K562 (cell line): ENCODE measurements around the gene ABI3BP. TPM values are rescaled to one million over a fixed set of nuclear protein-coding genes. Genes with fewer than 3 reads are reported as not detected.

ENCODE experiments used
- ATAC-seq: fragments of 200-7000 bp; cut with Tn5 transposase; 3 replicates; pipeline ENCODE4 v1.9.1; 2020; ENCODE audit warnings: moderate library complexity
- BruUV-seq: library from RNA; stranded (reverse); fragments of 400-500 nt; replicated peaks from 2 replicates; lab custom pipeline; 2021; lab: Mats Ljungman, UMichigan
- CTCF ChIA-PET: fragments of 300-600 bp; formaldehyde crosslinking; extraction: SDS; loops from one replicate; lab custom pipeline; 2021; ENCODE audit warnings: low intra/inter-chr PET ratio; lab: Yijun Ruan, JAX
- POLR2A ChIA-PET: fragments of 300-600, 350-650 bp; sonication (Branson Sonifier 250); formaldehyde crosslinking; extraction: SDS; loops from one replicate; lab custom pipeline; 2021; ENCODE audit warnings: antibody characterized with exemption, inconsistent platforms; lab: Yijun Ruan, JAX
- DNase-seq, 4 experiments: peaks; one replicate each; pipeline versions ENCODE4 v3.0.0 to v3.0.0-alpha.2; 2011 to 2018; ENCODE audit warnings: low spot score in 3 of 4, mixed read lengths in 3 of 4; ENCODE audit errors: extremely low read depth in 1 of 4
- FAIRE-seq: peaks from 2 replicates; lab custom pipeline; 2011; peaks lifted over from hg19 to GRCh38; lab: Jason Lieb, UNC
- H2AFZ ChIP-seq: 2 replicates; pipeline ENCODE4 v1.6.0; 2011; ENCODE audit warnings: low read depth, low read length, control low read depth, inconsistent platforms
- H3K27ac ChIP-seq: fragments of 200-600 bp; 3 replicates; pipeline ENCODE4 v1.8.0; 2011; ENCODE audit warnings: low read depth, mild to moderate bottlenecking, control low read depth, inconsistent platforms, low read length, moderate library complexity, mixed read lengths; ENCODE audit errors: extremely low read depth
- H3K27me3 ChIP-seq, 2 experiments: fragments of 300-600 bp in 1 of 2; 2 replicates in 1 of 2; 3 replicates in 1 of 2; pipeline versions ENCODE4 v1.6.0 to v1.8.0; 2011; ENCODE audit warnings: inconsistent platforms in 2 of 2, low read length in 2 of 2, mild to moderate bottlenecking in 1 of 2, mixed read lengths in 1 of 2, moderate library complexity in 1 of 2; ENCODE audit not compliant: control insufficient read depth in 2 of 2, insufficient read depth in 2 of 2
- H3K36me3 ChIP-seq: fragments of 300-600 bp; 3 replicates; pipeline ENCODE4 v1.8.0; 2011; ENCODE audit warnings: mild to moderate bottlenecking, low read length, inconsistent platforms; ENCODE audit not compliant: control insufficient read depth, insufficient read depth
- H3K4me1 ChIP-seq, 2 experiments: fragments of 200-600 bp in 1 of 2; replicated peaks in 1 of 2; 2 replicates in 1 of 2; 3 replicates in 1 of 2; pipeline versions ENCODE4 v1.5.1 to v1.8.0; 2011; ENCODE audit warnings: inconsistent platforms in 2 of 2, low read length in 2 of 2, mild to moderate bottlenecking in 1 of 2, mixed read lengths in 1 of 2, moderate library complexity in 1 of 2; ENCODE audit not compliant: control insufficient read depth in 2 of 2, insufficient read depth in 2 of 2
- H3K4me2 ChIP-seq: 2 replicates; pipeline ENCODE4 v1.6.1; 2011; ENCODE audit warnings: low read length, control low read depth, inconsistent platforms, mixed read lengths; ENCODE audit not compliant: insufficient read depth
- H3K4me3 ChIP-seq: fragments of 200-600 bp; sonication (generic), shearing (Covaris generic); 2 replicates; pipeline ENCODE4 v1.5.1; 2016; ENCODE audit warnings: control low read depth, inconsistent platforms
- H3K79me2 ChIP-seq: fragments of 200-600 bp; 3 replicates; pipeline ENCODE4 v1.8.0; 2011; ENCODE audit warnings: low read length, inconsistent platforms; ENCODE audit not compliant: control insufficient read depth, insufficient read depth
- H3K9ac ChIP-seq, 2 experiments: 2 replicates each; pipeline versions ENCODE4 v1.6.0 to v1.6.1; 2011; ENCODE audit warnings: low read depth in 2 of 2, low read length in 2 of 2, control low read depth in 1 of 2, inconsistent platforms in 1 of 2, mild to moderate bottlenecking in 1 of 2, mixed read lengths in 1 of 2; ENCODE audit not compliant: insufficient read depth in 1 of 2
- H3K9me1 ChIP-seq: one replicate; pipeline ENCODE4 v1.6.0; 2011; ENCODE audit warnings: inconsistent platforms, mild to moderate bottlenecking, low read length, moderate library complexity; ENCODE audit not compliant: control insufficient read depth, insufficient read depth
- H3K9me3 ChIP-seq: replicated peaks from 2 replicates; pipeline ENCODE4 v1.5.1; 2011; ENCODE audit warnings: low read depth, low read length, inconsistent platforms; ENCODE audit not compliant: control insufficient read depth, insufficient read depth
- H4K20me1 ChIP-seq: replicated peaks from 2 replicates; pipeline ENCODE4 v1.6.1; 2011; ENCODE audit warnings: low read length, inconsistent platforms, mixed read lengths; ENCODE audit not compliant: control insufficient read depth, insufficient read depth
- CC2D1A ChIP-seq: fragments of 450-650 bp; IDR thresholded peaks from 2 replicates; pipeline ENCODE4 v1.6.1; 2017; ENCODE audit warnings: mild to moderate bottlenecking
- CHD7 ChIP-seq: fragments of 200-600 bp; sonication (generic); IDR thresholded peaks from one replicate; pipeline ENCODE4 v1.6.1; 2012; ENCODE audit warnings: mild to moderate bottlenecking, low read depth, low read length, inconsistent platforms
- HBP1 ChIP-seq: fragments of 450-650 bp; formaldehyde crosslinking; IDR thresholded peaks from 2 replicates; pipeline ENCODE4 v1.4.0; 2022; ENCODE audit warnings: missing genetic modification characterization
- KAT8 ChIP-seq: fragments of 450-650 bp; IDR thresholded peaks from 2 replicates; pipeline ENCODE4 v1.6.1; 2016; ENCODE audit warnings: low read depth, mild to moderate bottlenecking
- NBN ChIP-seq: fragments of 450-650 bp; IDR thresholded peaks from 2 replicates; pipeline ENCODE4 v1.6.1; 2016; ENCODE audit warnings: low read depth, mild to moderate bottlenecking
- NR2C2 ChIP-seq, 2 experiments: fragments of 200-800 bp in 1 of 2; sonication (Bioruptor generic) in 1 of 2; sonication (generic) in 1 of 2; formaldehyde crosslinking in 1 of 2; IDR thresholded peaks; 2 replicates each; pipeline versions ENCODE4 v1.6.1 to v1.8.0; 2016 to 2022; ENCODE audit warnings: mild to moderate bottlenecking in 1 of 2, missing compliant biosample characterization in 1 of 2, missing genetic modification characterization in 1 of 2, missing genetic modification reagents in 1 of 2
- PCBP2 ChIP-seq: fragments of 200-400 bp; formaldehyde crosslinking; IDR thresholded peaks from 2 replicates; pipeline ENCODE4 v1.6.1; 2018; ENCODE audit warnings: low read length, low read depth, mild to moderate bottlenecking, moderate library complexity; ENCODE audit not compliant: poor library complexity, severe bottlenecking
- SAFB ChIP-seq: fragments of 200-400 bp; formaldehyde crosslinking; IDR thresholded peaks from 2 replicates; pipeline ENCODE4 v1.6.1; 2017; ENCODE audit warnings: low read depth, low read length, borderline replicate concordance
- U2AF2 ChIP-seq: fragments of 200-400 bp; formaldehyde crosslinking; optimal IDR thresholded peaks from 2 replicates; pipeline ENCODE3; 2017; ENCODE audit warnings: low read depth, mild to moderate bottlenecking, low read length
- ZBTB7A ChIP-seq: IDR thresholded peaks from 2 replicates; pipeline ENCODE4 v1.6.1; 2011; ENCODE audit warnings: low read depth, mild to moderate bottlenecking, low read length, moderate library complexity, borderline replicate concordance; ENCODE audit not compliant: control insufficient read depth
- WGBS: fragments of 100-300 bp; shearing (Covaris generic); methylation state at CpG from one replicate; pipeline ENCODE4 v1.1.6; 2016; ENCODE audit warnings: low coverage, mixed read lengths; ENCODE audit not compliant: insufficient coverage; ENCODE audit errors: missing lambda C conversion rate; 5-methylcytosine and 5-hydroxymethylcytosine counted together
- in situ Hi-C: fragments of 300-500 bp; cut with MboI; formaldehyde crosslinking; loops from 4 replicates; pipeline ENCODE4 v1.15.0; 2018; ENCODE audit warnings: inconsistent platforms, mixed read lengths
- intact Hi-C: fragments of 100-400 bp; cut with micrococcal nuclease; formaldehyde crosslinking; loops from 2 replicates; pipeline ENCODE4 v1.14.2; 2022
- polyA plus RNA-seq, 8 experiments: library from polyadenylated mRNA; depleted of rRNA in 4 of 8; stranded (reverse) in 5 of 8; unstranded in 3 of 8; fragments of >200 nt; fragmentation: Nextera tagmentation in 2 of 8; fragmentation: Illumina TruSeq in 1 of 8; extraction: Ambion mirVana in 2 of 8; extraction: Trizol in 1 of 8; gene quantifications; 2 replicates each; pipeline versions ENCODE4 v1.2.1 to v1.2.3, GENCODE V29; 2011 to 2014; ENCODE audit warnings: inconsistent platforms in 1 of 8, missing spikeins in 1 of 8
- total RNA-seq, 7 experiments: library from RNA; depleted of rRNA in 6 of 7; stranded (reverse); fragments of >200 nt in 6 of 7; fragmentation: Illumina TruSeq in 2 of 7; extraction: Trizol in 2 of 7; gene quantifications; 2 replicates each; pipeline versions ENCODE4 v1.2.1 to v1.2.3, GENCODE V29; 2011 to 2021; ENCODE audit warnings: low replicate concordance in 1 of 7

ABI3BP gene
- total and polyA plus RNA-seq, 9 of the 15 experiments (the other 6 are each of a cell fraction or from before 2014, with no cell fraction given): 0.01 to 0.24 (median 0.06) TPM; not detected in 5

- CTCF ChIA-PET: no interaction called here
- POLR2A ChIA-PET: no interaction called here
- Histone ChIP-seq H2AFZ (no peak overlapping the region), H3K4me1 (no peaks in the 10 kb centered on the region), H3K9ac (no peak overlapping the region), H3K36me3 (no peaks in the 10 kb centered on the region), H3K9me3 (no peaks in the 10 kb centered on the region), H4K20me1 (no peaks in the 10 kb centered on the region), H3K9me1 (no peaks in the 10 kb centered on the region), H3K79me2 (no peaks in the 10 kb centered on the region), H3K27ac (no peak overlapping the region), H3K4me2 (no peak overlapping the region), H3K27me3 (no peaks in the 10 kb centered on the region), H3K4me3 (no peak overlapping the region)
- intact Hi-C loops (no loop called here), in situ Hi-C loops (no loop called here)
- 0% methylated on average over 3 of the region's 3 CpGs for WGBS
- DNase-seq (no peak), FAIRE-seq (no peak), ATAC-seq (no peak)
- BruUV-seq: no TSS peak
- TF ChIP-seq NBN (no peak), NR2C2 (CRISPR knock-in tag; IDR thresholded peaks at IDR 0.05) (no peak), NR2C2 (tag; IDR thresholded peaks at IDR 0.05) (no peak), SAFB (no peak), KAT8 (no peak), PCBP2 (no peak), HBP1 (CRISPR knock-in tag) (no peak), CC2D1A (no peak), U2AF2 (no peak), ZBTB7A (no peak), CHD7 (no peak)
Measured at GRCh38 chr3:100947119-100947518, 46.1 kb downstream of the ABI3BP start.
